Left kidney (tissue), 2 donors: ENCODE data around the gene KCNIP3. TPM values are rescaled to one million over a fixed set of nuclear protein-coding genes. Genes with fewer than 3 reads are reported as not detected.

Experiments used
- DNase-seq: peaks from one replicate; pipeline ENCODE4 v3.0.0-alpha.2; 2013
- polyA plus RNA-seq: library from polyadenylated mRNA; unstranded; fragments of 120-200 nt; gene quantifications from one replicate; pipeline ENCODE4 v1.2.1, GENCODE V29; 2013; ENCODE audit not compliant: insufficient read length

The KCNIP3 gene
- polyA plus RNA-seq, 1 donor: 17.7 TPM

GRCh38 chr2:95294579-95295250, 2.4 kb upstream of the KCNIP3 start:
- no peak for DNase-seq

GRCh38 chr2:95295376-95295775, 1.8 kb upstream of the KCNIP3 start:
- no peak for DNase-seq

- no peak for DNase-seq
Observed at GRCh38 chr2:95296011-95296410, 1.1 kb upstream of the KCNIP3 start.

GRCh38 chr2:95297639-95298395, 670 bp downstream of the KCNIP3 start:
- no peak for DNase-seq

- no peak for DNase-seq
Observed at GRCh38 chr2:95298486-95299111, 1.5 kb downstream of the KCNIP3 start.

- DNase-seq: no peak
Observed at GRCh38 chr2:95299961-95300360, 2.8 kb downstream of the KCNIP3 start.

- no peak for DNase-seq
Observed at GRCh38 chr2:95300450-95300849, 3.3 kb downstream of the KCNIP3 start.

GRCh38 chr2:95301186-95301585, 4.0 kb downstream of the KCNIP3 start:
- DNase-seq: no peak

GRCh38 chr2:95301876-95302641, 4.9 kb downstream of the KCNIP3 start:
- no peak for DNase-seq

- DNase-seq: no peak
Observed at GRCh38 chr2:95303191-95303919, 6.2 kb downstream of the KCNIP3 start.

GRCh38 chr2:95305380-95306061, 8.4 kb downstream of the KCNIP3 start:
- DNase-seq: no peak

- DNase-seq: no peak
Observed at GRCh38 chr2:95306336-95306895, 9.3 kb downstream of the KCNIP3 start.

- DNase-seq: no peak
Observed at GRCh38 chr2:95307036-95307435, 9.9 kb downstream of the KCNIP3 start.

GRCh38 chr2:95307878-95308277, 10.7 kb downstream of the KCNIP3 start:
- no peak for DNase-seq

GRCh38 chr2:95308426-95308990, 11.4 kb downstream of the KCNIP3 start:
- no peak for DNase-seq

- DNase-seq: no peak
Observed at GRCh38 chr2:95309599-95309998, 12.5 kb downstream of the KCNIP3 start.

GRCh38 chr2:95310216-95310615, 13.1 kb downstream of the KCNIP3 start:
- no peak for DNase-seq

GRCh38 chr2:95310651-95311050, 13.5 kb downstream of the KCNIP3 start:
- no peak for DNase-seq

- no peak for DNase-seq
Observed at GRCh38 chr2:95311815-95312542, 14.8 kb downstream of the KCNIP3 start.
